ENCODE measurements around the gene VPS9D1.
"Not testable (repeated sequence)": the region's sequence is repeated elsewhere in the genome, so short reads cannot be mapped to it uniquely, and the experiment has no call there.

The VPS9D1 gene

GRCh38 chr16:89667000-89667399 lies 53.7 kb downstream of the VPS9D1 start:
- CTCF ChIA-PET, result interaction anchor here (1.0 to 1.4 kb wide), 2 partner anchors 8 to 101 kb away, joined by 3 to 4 read pairs; no protein-coding TSS in a partner anchor
- TF ChIP-seq CTCF (IDR thresholded peaks at IDR 0.05; ENCODE audit: insufficient read depth, low read length, missing control alignments), result peak; percentile 28
- DNase-seq (ENCODE audit: low read depth, low spot score); H3K4me3 ChIP-seq (ENCODE audit: low read depth, low read length); POLR2A ChIA-PET: not testable (repeated sequence)

- CTCF ChIA-PET, result interaction anchor here (1.6 kb wide), 1 partner anchor 23 kb away, joined by 5 read pairs; no protein-coding TSS in a partner anchor
- POLR2A ChIA-PET; DNase-seq (ENCODE audit: low read depth, low spot score); H3K4me3 ChIP-seq (ENCODE audit: low read depth, low read length): not testable (repeated sequence)
Observed at GRCh38 chr16:89664238-89664637, 56.5 kb downstream of the VPS9D1 start.

GRCh38 chr16:89661215-89661614 lies 59.5 kb downstream of the VPS9D1 start:
- CTCF ChIA-PET, result no interaction called here
- POLR2A ChIA-PET, result no interaction called here
- TF ChIP-seq CTCF (IDR thresholded peaks at IDR 0.05; ENCODE audit: insufficient read depth, low read length, missing control alignments), result no peak
- no peak for DNase-seq (ENCODE audit: low read depth, low spot score)
- H3K4me3 ChIP-seq (ENCODE audit: low read depth, low read length), result no peak overlapping the region

GRCh38 chr16:89660146-89660545 lies 60.6 kb downstream of the VPS9D1 start:
- POLR2A ChIA-PET, result no interaction called here
- CTCF ChIA-PET, result interaction anchor here (0.8 to 1.9 kb wide), 3 partner anchors 18 to 204 kb away, joined by 3 to 5 read pairs (median 3); no protein-coding TSS in a partner anchor
- DNase-seq (ENCODE audit: low read depth, low spot score), result no peak
- no peak for TF ChIP-seq CTCF (IDR thresholded peaks at IDR 0.05; ENCODE audit: insufficient read depth, low read length, missing control alignments)
- H3K4me3 ChIP-seq (ENCODE audit: low read depth, low read length), result no peak overlapping the region

- TF ChIP-seq CTCF (IDR thresholded peaks at IDR 0.05; ENCODE audit: insufficient read depth, low read length, missing control alignments), result no peak
- peak overlapping the region; percentile 95 for H3K4me3 ChIP-seq (ENCODE audit: low read depth, low read length)
- ChIA-PET POLR2A (no interaction called here), CTCF (interaction anchor here (0.7 to 1.9 kb wide), 9 partner anchors 9 to 202 kb away, joined by 3 to 5 read pairs (median 4); partner anchors contain the start of gene CPNE7)
- no peak for DNase-seq (ENCODE audit: low read depth, low spot score)
Observed at GRCh38 chr16:89658221-89658879, 62.3 kb downstream of the VPS9D1 start.

GRCh38 chr16:89657442-89658220 lies 63.1 kb downstream of the VPS9D1 start, which contains the start of the genes CHMP1A and SPATA33:
Gene CHMP1A, minus strand, starts transcription at chr16:89657708. Its CDS starts 120 bp downstream, at chr16:89657588.
Gene SPATA33, plus strand, starts transcription at chr16:89657836. Its CDS starts 76 bp downstream, at chr16:89657912.
- no peak for TF ChIP-seq CTCF (IDR thresholded peaks at IDR 0.05; ENCODE audit: insufficient read depth, low read length, missing control alignments)
- POLR2A ChIA-PET, result interaction anchor here (0.5 to 1.1 kb wide), 4 partner anchors 24 to 243 kb away, joined by 3 to 5 read pairs (median 4); no protein-coding TSS in a partner anchor
- CTCF ChIA-PET, result interaction anchor here (0.7 to 1.3 kb wide), 4 partner anchors 16 to 202 kb away, joined by 3 to 5 read pairs (median 4); partner anchors contain the start of gene CPNE7
- DNase-seq (ENCODE audit: low read depth, low spot score), result no peak
- H3K4me3 ChIP-seq (ENCODE audit: low read depth, low read length), result peak within 1 kb of the TSS; percentile 95
